Esophagus (tissue), 2 donors: ENCODE results near the gene EYA3. TPM values are rescaled to one million over a fixed set of nuclear protein-coding genes. Genes with fewer than 3 reads are reported as not detected.

Experiments used
- H3K27ac ChIP-seq, 2 donors: one replicate each; pipeline ENCODE4 v1.5.1; 2013; ENCODE audit warnings: low read depth in 2 of 2, mild to moderate bottlenecking in 2 of 2, inconsistent platforms in 1 of 2, low read length in 1 of 2, moderate library complexity in 1 of 2
- H3K27me3 ChIP-seq, 2 donors: one replicate each; pipeline ENCODE4 v1.6.1; 2013; ENCODE audit warnings: low read length in 2 of 2, control low read depth in 1 of 2, mild to moderate bottlenecking in 1 of 2; ENCODE audit not compliant: insufficient read depth in 2 of 2, control insufficient read depth in 1 of 2
- H3K36me3 ChIP-seq, 2 donors: one replicate each; pipeline ENCODE4 v1.6.1; 2013; ENCODE audit warnings: low read length in 1 of 2; ENCODE audit not compliant: control insufficient read depth in 2 of 2, insufficient read depth in 2 of 2
- H3K4me1 ChIP-seq, 2 donors: one replicate each; pipeline ENCODE4 v1.6.1; 2013; ENCODE audit warnings: low read length in 1 of 2; ENCODE audit not compliant: control insufficient read depth in 2 of 2, insufficient read depth in 2 of 2
- H3K4me3 ChIP-seq, 2 donors: one replicate each; pipeline ENCODE4 v1.5.1; 2013; ENCODE audit warnings: low read length in 2 of 2, mild to moderate bottlenecking in 2 of 2, low read depth in 1 of 2, moderate library complexity in 1 of 2
- H3K9me3 ChIP-seq, 2 donors: one replicate each; pipeline ENCODE4 v1.6.1; 2013; ENCODE audit warnings: mild to moderate bottlenecking in 2 of 2, low read depth in 1 of 2, low read length in 1 of 2, moderate library complexity in 1 of 2; ENCODE audit not compliant: control insufficient read depth in 2 of 2, insufficient read depth in 1 of 2
- WGBS, 2 donors: extraction: QIAGEN DNeasy Blood & Tissue Kit; methylation state at CpG; one replicate each; pipeline ENCODE4 v1.1.7; 2013; 5-methylcytosine and 5-hydroxymethylcytosine counted together
- polyA plus RNA-seq, 2 donors: library from polyadenylated mRNA; stranded (reverse); fragments of 200-250 nt; gene quantifications; one replicate each; pipeline ENCODE4 v1.2.3, GENCODE V29; 2013
- donor health status: healthy with polysubstance abuse.
- donor health status: Bipolar disorder and iron deficiency.

EYA3 gene
- polyA plus RNA-seq, 2 donors = 6.3 to 7.3 TPM

GRCh38 chr1:28099050-28099769, 10.8 kb upstream of the EYA3 start:
- Histone ChIP-seq H3K27ac (no peak overlapping the region), H3K27me3 (no peaks in the 10 kb centered on the region), H3K36me3 (no peaks in the 10 kb centered on the region), H3K9me3 (no peaks in the 10 kb centered on the region), H3K4me3 (no peak overlapping the region), H3K4me1 (no peaks in the 10 kb centered on the region)
- 74 to 82% methylated on average over 5 of the region's 5 CpGs for WGBS, 2 donors

GRCh38 chr1:28097100-28097472, 8.7 kb upstream of the EYA3 start:
- Histone ChIP-seq H3K36me3 (no peaks in the 10 kb centered on the region), H3K4me1 (no peaks in the 10 kb centered on the region), H3K4me3 (no peak overlapping the region), H3K27me3 (no peaks in the 10 kb centered on the region), H3K9me3 (no peaks in the 10 kb centered on the region), H3K27ac (no peak overlapping the region)
- WGBS, 2 donors = 82 to 84% methylated on average over 4 of the region's 4 CpGs

DNA sequence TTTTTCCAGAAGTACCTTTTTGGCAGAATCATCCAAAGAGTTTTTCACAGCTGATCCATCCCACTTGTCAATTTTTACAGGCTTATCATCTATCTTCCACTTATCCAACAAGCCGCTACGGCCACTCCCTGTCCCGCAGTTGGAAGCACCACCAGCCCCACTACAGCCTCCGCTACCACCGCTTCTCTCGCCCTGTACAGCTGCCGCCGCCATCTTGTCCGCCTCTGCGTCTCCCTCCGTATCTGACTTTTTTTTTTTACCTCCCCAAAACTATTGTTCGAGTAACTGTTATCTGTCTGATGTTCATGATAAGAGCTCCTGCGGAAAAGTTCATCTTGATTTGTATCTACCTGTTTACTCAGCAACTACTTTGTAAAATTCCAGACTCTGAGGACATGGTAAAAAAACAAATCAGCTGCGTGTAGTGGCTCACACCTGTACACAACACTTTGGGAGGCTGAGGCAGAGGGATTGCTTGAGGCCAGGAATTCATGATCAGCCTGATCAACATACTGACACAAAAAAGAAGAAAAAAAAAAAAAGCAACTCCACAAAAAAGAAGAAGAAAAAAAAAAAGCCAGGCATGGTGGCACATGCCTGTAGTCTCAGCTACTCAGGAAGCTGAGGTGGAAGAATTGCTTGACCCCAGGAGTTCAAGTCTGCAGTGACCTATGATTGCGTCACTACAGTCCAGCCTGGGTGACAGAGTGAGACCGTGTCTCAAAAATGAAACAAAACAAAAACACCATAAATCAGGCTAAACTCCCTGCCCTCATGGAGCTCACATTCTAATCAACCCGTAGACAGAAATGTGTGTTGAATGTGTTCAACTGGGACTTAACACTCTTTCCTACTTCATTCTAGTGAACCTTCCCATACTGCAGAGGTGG, 8.0 kb upstream of the EYA3 start:
- Histone ChIP-seq H3K27ac (no peak overlapping the region), H3K9me3 (no peaks in the 10 kb centered on the region), H3K27me3 (no peaks in the 10 kb centered on the region), H3K4me3 (no peak overlapping the region), H3K4me1 (no peaks in the 10 kb centered on the region), H3K36me3 (no peaks in the 10 kb centered on the region)
- WGBS, 2 donors = 86 to 90% methylated on average over 17 of the region's 17 CpGs

- H3K4me1 ChIP-seq = peaks cover 0 to 5% of the 10 kb centered on the region in 2 donors
- H3K9me3 ChIP-seq = no peaks in the 10 kb centered on the region
- H3K4me3 ChIP-seq = no peak overlapping the region
- WGBS, 2 donors = 30 to 31% methylated on average over 6 of the region's 6 CpGs
- peak overlapping the region in 1 of 2 donors; percentile 37 for H3K27ac ChIP-seq
- H3K27me3 ChIP-seq = no peaks in the 10 kb centered on the region
- no peaks in the 10 kb centered on the region for H3K36me3 ChIP-seq
These were observed 2.8 kb upstream of the EYA3 start for GRCh38 chr1:28091043-28091781.

GRCh38 chr1:28087614-28088167, 719 bp downstream of the EYA3 start:
- H3K4me3 ChIP-seq = peak overlapping the region; percentile 79 to 89
- H3K4me1 ChIP-seq = peaks cover 0 to 5% of the 10 kb centered on the region in 2 donors
- WGBS, 2 donors = 3 to 4% methylated on average over 16 of the region's 16 CpGs

DNA sequence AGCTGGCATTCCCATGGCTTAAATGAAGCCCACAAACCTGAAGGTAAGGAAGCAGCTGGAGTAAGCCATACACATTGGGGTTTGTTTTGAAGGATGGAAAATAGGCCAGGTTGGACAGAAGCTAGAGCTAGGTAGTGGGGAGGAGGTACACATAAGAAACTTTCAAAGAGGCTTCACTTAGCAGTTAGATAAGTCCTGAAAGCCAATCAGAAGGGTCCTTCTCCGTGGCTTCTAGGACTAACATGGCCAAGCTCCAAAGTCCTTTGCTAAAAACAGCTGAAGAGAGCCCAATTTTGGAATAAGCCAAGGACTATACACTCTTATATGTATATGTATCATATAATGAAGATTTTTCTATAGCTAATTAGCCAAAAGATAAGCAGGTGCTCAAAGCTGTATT, 1.8 kb downstream of the EYA3 start:
- H3K4me1 ChIP-seq = peaks cover 0 to 5% of the 10 kb centered on the region in 2 donors
- H3K9me3 ChIP-seq = no peaks in the 10 kb centered on the region
- peak overlapping the region in 1 of 2 donors; percentile 33 for H3K4me3 ChIP-seq
- H3K27ac ChIP-seq = no peak overlapping the region
- H3K36me3 ChIP-seq = no peaks in the 10 kb centered on the region
- 68 to 79% methylated on average over 1 of the region's 1 CpG for WGBS, 2 donors
- H3K27me3 ChIP-seq = no peaks in the 10 kb centered on the region

More at GRCh38 chr1:28087614-28088167, 719 bp downstream of the EYA3 start:
- Histone ChIP-seq H3K9me3 (no peaks in the 10 kb centered on the region), H3K36me3 (no peaks in the 10 kb centered on the region), H3K27ac (peak overlapping the region; percentile 94 to 96), H3K27me3 (no peaks in the 10 kb centered on the region)

GRCh38 chr1:28085129-28085528, 3.3 kb downstream of the EYA3 start:
- H3K4me1 ChIP-seq = peaks cover 0 to 5% of the 10 kb centered on the region in 2 donors
- H3K36me3 ChIP-seq = no peaks in the 10 kb centered on the region
- no peak overlapping the region for H3K27ac ChIP-seq
- no peak overlapping the region for H3K4me3 ChIP-seq
- no peaks in the 10 kb centered on the region for H3K9me3 ChIP-seq
- 80 to 81% methylated on average over 5 of the region's 5 CpGs for WGBS, 2 donors
- H3K27me3 ChIP-seq = no peaks in the 10 kb centered on the region

DNA sequence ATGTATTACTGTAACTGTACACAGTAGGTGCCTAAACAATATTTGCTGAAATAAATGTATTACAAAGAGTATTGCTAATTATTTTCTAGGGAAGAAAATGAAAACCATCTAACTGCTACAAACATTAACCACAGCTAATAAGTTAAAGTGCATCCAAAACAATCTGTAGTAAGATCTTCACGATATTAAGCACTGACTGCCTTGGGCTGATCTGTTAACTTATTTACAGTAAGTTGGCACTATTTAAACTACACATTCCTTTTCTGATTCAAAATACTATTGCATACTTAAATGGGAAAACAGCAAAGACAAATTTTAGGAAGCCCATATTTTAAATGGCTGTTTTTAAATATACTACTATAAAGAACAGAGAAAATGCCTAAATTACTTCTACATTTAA, 4.5 kb downstream of the EYA3 start:
- Histone ChIP-seq H3K4me1 (peaks cover 0 to 5% of the 10 kb centered on the region in 2 donors), H3K36me3 (no peaks in the 10 kb centered on the region), H3K4me3 (no peak overlapping the region), H3K27ac (no peak overlapping the region), H3K9me3 (no peaks in the 10 kb centered on the region), H3K27me3 (no peaks in the 10 kb centered on the region)
- WGBS, 2 donors = 37 to 55% methylated on average over 1 of the region's 1 CpG
